Activated CD4-positive, alpha-beta T cell treated with anti-CD3 and anti-CD28 coated beads, Interleukin-2, amount 50 U/mL, for 24 hours (primary cell): ENCODE data around the gene COL7A1.

Experiments
- DNase-seq, 2 donors: peaks; one replicate each; pipeline ENCODE4 v3.0.0-alpha.2; 2020; ENCODE audit warnings: low read depth in 1 of 2, low spot score in 1 of 2

COL7A1 gene

DNA sequence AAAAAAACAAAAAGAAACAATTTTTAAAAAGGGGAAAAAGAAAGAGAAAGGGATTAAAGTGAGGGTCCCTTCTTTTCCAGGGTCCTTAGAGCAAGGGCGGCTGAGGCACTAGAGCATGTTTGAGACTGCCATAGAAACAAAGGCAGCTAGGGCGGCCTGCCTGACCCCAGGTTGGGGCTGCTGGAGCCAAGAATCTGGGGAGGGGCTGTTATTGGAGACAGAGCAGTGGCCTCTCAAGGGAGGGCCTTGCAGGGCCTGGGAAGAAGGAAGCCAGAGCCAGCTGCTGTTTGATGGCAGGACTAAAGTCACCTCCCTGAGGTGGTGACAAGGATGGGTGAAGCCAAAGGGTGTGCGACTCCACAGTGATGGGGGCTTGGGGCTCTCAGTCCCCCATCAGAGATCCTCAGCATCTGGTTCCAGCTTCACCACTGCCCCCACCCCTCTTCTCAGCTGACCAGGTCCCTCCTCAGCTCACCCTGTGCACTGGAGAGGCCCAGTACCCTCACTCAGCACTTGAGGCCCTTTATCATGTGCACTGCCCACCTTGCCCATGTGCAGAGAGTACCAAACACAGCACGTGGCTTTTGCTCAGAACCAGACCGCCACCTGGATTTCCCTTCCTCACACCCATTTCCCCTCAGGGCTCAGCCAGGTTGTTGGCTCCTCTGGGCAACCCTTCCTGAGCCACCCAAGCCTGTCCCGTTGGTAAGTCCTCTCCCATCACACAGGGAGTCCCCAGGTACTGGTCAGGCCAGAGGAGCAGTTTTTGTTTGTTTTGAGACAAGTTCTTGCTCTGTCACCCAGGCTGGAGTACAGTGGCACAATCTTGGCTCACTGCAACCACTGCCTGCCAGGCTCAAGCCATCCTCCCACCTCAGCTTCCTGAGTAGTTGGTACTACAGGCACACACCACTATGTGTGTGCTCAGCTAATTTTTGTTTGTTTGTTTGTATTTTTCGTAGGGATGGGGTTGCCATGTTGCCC is 24.7 kb upstream of the COL7A1 start:
- DNase-seq: no peak

DNA sequence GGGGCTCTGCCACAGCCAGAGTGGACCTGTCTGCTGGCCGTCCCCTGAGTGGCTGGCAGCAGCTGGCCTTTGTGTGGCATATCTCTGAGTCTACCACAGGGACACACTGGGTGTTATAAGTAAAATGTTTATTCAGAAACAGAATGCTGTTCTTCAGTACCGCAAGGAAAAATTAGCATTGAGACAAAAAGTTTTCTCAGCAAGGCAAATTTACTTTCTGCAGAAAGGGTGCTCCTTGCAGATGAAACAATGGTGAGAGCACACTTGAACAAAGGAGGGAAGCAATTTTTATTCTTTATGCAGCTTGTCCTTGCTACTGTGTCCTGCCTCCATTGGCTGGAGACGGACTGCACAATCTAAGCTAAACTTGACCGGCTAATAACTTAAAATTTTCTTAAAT is 22.4 kb upstream of the COL7A1 start:
- DNase-seq: no peak

DNA sequence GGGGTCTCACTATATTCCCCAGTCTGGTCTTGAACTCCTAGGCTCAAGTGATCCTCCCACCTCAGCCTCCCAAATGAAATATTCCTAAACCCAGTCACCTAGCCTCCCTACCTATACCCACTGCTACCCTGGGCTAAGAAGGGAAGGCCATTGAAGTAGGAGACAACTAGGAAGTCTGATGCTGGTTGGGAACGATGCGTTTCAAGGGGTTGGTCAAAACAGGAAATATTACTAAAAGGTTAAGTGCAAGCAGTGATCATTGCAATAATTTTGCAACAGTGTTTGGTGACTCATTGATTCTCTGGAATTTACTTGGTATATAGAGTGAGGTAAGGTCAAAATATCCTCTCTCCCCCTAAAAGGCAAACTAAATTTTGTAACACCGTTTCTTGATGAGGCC is 18.9 kb upstream of the COL7A1 start:
- no peak for DNase-seq

DNA sequence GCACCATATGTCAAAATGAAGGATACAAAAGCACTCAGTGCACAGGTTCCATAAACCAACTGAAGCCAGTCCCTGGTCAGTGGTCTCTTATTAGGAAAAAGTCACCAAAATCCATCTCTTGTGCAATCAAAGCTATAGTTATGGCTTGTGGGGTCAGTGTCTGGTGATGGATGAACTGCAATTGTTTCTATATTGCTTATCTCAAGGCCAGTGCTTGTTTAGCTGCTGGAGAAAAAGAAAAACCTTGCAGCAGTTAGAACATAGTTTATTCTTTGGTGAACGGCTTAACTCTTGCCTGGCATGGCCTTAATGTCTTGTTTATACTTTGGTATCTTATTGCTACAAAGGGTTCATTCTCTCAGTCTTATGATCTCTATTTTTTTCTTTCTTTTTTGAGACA is 17.2 kb upstream of the COL7A1 start:
- DNase-seq: no peak

DNA sequence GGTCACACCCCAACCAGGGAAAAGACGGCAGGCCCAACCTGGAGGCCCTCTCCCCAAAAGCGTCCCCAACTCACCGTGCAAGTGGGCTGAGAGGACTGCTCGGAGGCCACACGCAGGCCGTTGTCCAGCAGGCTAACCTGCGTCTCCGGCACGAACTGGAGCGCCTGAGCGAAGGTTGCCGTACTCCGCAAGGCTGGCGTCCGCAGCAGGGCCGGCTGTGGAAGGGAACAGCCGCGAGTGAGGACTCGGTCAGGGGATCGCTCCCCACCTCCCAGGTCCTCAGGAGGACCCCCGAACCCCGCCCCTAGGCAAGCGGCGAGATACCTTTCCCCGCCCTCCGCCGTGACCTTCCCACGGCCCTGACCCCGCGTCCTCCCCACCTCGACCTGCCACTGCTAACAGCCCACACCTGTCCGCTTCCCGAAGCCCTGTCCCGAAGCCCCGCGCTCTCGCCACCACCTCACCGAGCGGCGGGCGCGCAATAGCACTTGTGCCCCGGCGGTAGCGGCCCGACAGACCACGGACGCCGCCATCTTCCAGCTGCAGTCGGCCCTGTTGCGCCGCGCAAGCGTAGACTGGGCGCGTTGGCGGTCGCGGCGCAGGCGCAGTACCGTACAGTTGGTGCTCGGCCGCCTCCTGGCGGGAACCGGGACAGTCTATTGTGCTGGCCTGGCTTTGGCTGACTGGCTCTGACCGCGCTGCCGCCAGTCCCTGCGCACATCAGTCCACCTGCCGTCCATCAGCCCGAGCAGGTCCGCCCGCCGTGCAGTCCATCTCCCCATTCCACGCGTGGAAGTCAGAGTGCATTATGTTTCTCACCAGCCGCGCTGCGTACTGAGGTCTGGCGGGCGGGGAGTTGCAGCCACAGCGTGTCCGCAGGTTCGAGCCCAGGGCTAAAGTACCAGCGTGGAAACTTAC is 14.2 kb upstream of the COL7A1 start, which contains the start of gene UQCRC1:
Gene UQCRC1 (minus strand): TSS at position 559 of the 918 bp plus-strand sequence. CDS start 26 bp downstream, at position 533.
- DNase-seq: peak; percentile 85 to 88

DNA sequence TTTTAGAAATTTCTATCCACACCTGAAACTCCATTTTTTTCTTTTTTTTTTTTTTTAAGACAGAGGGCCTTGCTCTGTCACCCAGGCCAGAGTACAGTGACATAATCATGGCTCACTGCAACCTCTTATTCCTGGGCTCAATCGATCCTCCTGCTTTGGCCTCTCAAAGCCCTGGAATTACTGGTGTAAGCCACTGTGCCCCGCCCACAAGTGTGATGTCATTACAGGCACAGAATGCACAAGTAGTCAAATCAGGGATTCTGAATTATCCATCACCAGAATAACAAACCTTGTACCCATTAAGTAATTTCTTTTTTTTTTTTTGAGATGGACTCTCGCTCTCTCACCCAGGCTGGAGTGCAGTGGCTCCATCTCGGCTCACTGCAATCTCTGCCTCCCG is 12.4 kb upstream of the COL7A1 start:
- no peak for DNase-seq

DNA sequence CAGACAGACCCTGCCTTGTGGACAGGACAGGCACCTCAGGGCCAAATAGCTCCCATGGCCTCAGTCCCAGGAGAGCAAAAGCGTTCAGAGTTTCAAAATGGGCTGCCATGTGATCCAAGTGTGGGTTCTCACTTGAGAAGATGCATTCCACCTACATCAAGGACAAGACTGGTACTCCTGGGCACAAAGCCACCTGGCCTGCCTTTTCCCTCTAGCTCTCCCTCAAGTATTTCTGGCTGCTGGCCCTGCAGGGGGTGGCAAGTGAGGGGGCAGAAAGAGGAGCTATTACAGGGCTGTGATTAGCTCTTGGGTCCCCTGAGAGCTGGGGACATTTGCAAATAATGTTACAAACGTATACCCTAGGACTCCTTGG is 6.5 kb upstream of the COL7A1 start:
- no peak for DNase-seq

DNA sequence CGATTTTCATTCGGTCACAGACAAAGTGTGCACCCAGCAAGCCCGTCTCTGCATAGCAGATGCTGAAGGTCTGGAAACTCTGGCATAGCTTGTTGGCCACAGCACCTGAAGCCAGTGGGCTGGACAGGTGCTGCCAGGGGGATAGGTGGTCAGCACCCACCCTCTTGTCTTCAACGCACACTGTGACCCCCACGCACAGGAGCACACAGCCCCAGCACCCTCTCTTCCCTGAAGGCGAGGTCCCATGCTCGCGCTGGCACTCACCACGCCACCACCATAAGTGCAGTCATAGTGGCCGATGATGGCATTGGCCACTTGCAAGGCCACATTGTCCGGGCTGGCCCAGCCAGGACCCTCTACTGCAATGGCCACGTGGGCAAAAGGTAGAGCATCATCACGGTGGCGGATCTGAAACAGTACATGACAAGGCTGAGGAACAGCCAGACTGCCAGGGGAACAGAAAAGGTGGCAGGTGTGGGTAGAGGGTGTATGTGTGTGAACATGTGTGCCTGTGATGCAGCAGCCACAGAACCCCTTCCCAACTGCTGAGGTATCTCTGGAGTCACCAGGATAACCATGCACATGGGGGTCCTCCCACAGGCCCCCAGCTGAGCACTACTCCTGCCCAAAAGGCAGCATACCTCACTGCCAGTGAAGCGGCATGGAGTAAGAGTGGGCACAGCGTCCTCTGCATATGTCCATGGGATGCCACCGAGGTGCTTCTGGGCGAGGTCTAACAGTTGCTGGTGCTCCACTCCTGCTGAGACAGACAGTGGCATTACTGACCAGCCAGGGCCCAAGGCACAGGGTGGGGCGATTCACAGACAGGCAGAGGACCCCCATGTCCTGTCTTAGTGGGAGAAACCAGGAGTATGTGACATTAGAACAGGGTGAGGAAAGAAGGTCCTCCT is 5.8 kb upstream of the COL7A1 start:
- no peak for DNase-seq

DNA sequence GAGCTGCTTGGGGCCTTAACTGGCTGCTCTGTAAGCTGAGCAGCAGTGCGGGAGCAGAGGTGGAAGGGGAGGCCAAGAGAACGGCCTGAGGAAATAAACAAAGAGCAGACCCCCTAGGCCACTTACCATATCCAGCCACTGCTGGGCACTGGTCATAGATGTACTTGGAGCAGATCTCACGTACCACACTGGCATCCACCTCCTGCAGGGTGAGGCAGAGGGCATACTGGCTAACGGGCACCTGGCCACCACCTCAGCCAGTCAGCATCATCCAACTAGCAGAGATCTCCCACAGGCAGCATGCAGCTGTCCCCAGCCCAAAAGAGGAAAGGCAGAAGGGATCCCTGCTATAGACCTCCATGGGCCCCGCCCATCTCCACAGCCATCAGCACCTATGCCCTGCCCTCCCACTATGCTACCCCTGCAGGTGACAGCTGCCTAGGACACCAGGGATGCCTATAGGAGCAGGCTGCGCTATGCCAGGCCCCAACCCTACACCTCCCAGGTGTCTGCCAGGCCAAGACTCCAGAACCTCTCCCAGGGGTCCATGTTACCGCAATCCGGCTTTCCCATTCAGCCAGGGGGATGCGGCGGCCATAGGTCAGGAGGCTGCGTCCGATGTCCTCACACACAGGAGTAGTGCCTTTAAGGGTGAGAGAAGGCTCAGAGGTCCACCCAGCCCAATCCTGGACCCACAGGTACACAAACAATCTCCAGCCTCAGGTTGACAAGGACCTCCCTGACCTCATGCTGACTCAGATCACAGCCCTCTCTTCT is 4.6 kb upstream of the COL7A1 start:
- no peak for DNase-seq

DNA sequence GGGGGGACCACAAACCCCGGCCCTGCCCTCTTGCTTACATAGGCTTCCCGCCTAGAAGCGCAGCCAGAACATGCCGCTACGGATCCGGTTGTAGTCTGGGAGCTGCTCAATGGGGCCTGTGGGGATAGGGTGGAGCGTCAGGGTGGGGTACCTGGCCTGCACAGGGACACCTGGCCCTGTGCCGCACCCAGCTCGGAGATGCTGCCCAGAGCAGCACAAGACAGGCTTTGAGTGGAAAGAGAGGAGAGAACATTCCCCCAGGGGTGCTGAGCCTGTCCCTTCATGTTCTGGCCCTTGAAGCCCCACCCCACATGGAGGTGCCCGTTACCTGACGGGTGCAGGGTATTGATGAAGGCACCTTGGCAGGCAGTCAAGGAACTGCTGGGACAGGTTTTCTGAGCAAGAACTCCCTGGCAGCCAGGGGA is 4.0 kb upstream of the COL7A1 start:
- no peak for DNase-seq

DNA sequence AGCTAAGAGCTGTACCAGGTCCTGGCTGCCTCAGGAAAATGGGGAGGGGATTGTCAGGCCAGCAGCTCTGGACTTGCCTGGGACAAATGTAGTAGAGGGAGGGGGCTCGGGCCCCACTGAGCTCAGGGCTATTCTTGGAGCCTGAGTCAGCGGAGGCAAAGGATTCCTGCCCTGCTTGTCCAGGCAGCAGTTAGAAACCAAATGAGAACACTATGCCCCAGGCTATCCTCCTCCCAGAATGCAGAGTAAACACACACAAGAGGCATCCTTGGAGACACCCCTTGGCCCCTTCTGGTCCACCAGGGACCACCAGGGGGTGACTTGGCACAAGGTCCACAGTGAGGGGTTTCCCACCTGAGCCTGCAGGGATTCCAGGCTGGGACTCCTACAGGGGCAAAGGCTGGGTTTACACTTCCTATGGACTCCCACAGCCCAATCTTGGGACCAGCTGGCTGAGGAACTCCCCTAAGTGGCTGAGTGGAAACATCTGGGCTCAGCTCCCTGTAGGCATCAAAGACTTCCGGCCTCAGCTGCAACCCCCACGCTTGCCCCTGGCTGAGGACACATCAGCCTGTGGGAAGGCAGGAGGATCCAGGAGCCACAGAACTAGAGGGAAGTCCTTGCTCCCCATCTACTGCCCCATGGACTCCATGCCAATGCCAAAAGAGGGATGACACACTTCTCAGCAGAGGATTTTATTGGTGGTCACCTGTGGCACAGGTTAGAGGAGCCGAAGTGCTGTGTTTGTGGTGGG is 3.4 kb upstream of the COL7A1 start:
- DNase-seq: no peak

DNA sequence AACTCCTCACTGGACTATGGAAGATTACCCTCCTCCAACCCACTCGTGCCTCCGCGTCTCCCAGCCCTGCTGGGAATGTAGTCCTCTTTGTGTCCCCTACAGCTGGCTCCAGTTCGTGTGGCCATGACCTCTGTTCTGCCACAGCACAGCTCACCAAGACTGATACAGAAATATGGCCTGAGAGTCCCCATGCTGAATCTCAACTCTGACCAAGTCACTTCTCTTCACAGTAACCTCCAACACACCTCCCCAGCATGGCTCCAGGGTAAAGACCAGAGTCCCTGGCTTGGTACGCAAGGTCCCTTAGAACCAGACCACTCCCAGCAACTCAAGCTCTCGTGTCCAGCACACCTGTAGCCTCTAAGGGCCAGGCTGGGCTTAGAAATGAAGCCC is 2.3 kb upstream of the COL7A1 start:
- DNase-seq: no peak

DNA sequence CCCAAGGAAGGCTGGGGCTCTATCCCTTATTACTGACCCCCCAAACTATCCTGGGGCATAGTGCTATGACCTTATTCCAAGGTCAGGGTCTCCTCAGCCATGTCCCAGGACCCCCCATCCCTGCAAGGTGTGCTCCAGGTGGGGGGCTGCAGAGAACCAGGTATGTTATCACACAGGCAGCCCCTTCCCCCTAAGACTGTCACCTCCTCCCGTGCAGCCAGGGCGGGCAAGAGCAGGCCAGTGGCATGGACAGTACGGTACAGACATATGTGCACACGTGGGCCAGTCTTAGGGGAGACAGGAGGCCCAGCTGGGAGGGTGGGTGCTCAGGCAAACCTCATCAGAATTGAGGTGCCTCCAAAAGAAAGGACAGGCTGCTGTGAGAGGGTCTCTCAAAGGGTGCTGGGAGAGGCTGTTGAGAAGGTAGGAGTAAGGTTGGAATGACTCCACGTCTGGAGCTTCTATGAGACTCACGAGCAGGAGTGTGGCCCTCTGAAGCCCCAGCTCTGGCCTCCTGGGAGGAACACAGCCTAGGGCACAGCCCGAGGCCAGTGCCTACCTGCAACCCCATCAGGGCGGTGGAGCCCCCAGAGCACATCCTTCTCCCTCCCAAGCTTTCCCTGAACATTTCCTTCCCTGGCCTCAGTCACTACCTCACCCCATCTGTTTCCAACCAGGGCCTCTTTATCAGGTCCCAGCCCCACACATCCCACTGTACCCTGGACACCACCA is 1.7 kb upstream of the COL7A1 start:
- DNase-seq: no peak

DNA sequence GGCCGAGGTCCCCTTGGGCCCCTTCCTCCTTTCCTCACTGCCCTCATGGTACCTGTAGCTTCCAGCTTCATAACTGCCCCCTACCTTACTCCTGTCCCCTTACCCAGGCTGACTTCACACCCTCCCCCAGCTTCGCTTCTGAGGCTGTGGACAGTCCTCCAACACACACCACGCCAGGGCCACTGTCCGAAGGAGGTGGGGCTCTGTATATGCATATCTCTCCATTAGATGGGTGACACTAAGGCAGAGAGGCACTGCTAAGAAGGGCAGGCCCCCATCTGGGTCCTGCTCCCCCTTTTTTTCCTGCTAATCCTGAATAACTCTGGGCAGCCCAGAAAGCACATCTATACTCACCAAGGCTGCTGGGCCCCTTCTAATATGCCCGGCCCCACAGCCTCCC is 1.0 kb upstream of the COL7A1 start:
- DNase-seq: no peak

DNA sequence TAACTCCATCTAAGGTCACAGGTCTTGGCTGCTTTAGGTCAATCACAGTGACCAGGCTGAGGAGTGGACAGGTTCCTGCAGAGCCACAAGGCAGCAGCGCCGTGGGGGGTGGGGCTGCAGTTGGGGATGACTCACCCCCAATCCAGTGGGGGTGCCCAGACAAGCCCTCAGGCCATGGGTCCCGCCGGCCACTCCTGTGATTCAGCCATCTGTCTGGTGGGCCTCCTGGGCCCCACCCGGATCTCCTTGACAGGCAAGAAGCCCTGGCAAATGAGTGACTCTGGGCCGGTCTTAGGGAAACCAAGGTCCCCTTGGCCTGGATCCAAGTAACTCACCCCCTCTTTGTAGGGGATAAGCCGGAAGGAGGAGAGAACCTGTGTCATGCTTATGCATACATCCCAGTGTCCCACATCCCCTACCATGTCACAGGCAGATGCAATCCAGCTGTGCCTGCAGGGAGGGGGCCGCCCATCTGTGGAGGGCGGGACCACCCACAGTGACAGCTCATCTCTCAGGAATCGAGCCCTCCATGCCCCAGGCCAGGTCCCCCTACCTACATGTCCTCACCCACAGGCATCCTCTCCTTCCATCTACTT is 495 bp upstream of the COL7A1 start:
- no peak for DNase-seq

DNA sequence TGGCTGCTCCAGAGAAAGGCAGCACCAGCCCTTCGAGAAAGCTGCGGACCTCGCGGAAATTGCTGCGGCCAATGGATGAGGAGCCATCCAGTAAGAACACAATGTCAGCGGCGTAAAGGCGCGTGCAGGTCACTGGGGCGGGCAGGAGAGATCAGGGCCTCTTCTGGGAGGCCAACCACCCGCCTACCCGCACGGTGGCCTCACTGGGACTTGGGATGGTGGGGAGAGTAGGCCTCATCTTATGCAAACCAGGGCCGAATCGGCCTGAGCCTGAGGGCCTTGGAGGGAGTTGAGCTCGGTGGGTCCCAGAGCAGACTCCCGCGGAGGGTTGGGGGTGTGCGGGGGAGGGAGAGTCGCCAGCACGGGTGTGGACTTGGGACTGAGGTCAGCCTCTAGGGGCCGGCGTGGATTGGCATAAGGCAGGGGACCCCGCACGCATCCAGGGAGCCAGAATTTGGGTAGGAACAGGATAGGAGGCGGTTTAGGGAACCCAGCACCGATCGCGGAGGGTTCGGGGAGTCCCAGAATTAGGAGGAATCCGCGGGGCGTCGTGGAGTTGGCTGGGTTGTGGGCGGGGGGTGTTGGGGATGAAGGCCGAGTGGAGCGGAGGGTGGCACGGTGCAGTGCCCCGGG is 596 bp downstream of the COL7A1 start:
- no peak for DNase-seq

DNA sequence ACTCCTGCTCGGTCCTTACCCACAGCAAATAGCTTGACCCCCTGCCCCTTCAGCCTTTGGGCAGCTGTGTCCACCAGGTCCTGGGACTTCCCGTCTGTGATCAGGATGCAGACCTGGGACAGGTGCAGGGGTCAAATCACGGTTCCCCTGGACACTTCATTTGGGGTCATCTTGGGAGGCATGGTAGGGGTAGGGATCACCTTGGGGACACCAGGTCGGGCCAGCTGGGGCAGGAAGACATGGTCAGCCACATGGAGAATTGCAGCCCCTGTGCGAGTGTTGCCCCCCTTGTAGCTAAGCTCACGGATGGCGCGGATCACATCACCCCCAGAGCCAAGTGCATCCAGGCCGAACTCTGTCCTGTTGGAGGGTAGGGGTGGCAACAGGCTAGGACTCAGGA is 1.8 kb downstream of the COL7A1 start:
- DNase-seq: no peak
